HS-5 (cell line): ENCODE results near the gene IGFBP1.

ENCODE experiments used
- DNase-seq: peaks from one replicate; pipeline ENCODE4 v3.0.0-alpha.2; 2012; ENCODE audit warnings: low read depth

IGFBP1 gene

GRCh38 chr7:45881280-45881758 lies 7.0 kb upstream of the IGFBP1 start:
- DNase-seq = no peak

DNA sequence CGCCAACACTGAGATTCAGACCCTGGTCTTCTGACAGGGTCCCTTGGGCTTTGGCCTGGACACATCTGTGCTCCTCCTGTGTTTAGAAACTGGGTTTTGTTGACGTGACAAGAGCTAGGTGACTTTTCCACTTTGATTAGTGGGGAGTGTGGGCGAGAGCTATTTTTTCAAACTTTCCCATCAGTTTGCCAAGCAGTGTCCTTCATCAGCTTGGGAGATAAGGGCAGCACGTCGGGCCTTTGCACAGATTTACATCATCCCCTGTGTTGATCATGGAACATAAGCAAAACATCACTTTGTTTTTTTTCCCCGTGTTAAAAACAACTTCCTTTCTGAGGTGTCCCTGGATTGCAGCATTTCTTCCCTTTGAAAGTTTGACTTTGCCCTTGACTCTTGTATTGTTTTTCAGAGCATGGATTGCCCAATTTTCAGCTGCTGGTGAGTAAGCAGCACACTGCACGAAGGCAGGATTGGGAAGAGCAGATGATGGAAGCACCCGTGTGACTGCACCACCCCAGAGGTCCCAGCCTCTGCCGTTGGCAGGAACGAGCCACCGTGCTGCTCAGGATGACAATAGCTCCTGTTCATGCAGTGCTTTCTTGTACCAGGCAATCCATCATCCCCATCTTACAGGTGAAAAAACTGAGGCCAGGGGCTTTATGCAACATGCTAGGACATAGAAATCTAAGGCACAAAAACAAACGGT lies 6.4 kb upstream of the IGFBP1 start:
- peak; percentile 75 for DNase-seq

DNA sequence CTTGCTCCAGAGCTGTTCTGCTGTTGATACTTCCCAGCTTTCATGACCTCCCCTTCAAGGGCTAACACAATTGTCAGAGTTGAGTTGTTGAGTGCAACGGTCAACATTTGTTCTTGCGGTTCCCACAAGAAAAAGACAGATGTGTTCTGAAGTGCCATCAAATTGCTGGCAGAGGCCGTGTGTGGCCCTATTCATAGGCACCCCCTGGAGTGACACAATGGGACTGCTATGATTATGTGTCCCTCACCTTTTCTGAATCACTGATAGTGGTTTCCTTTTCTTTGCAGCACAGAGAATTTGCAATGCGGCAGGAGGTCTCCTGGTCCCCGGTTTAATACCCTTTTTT lies 5.8 kb upstream of the IGFBP1 start:
- no peak for DNase-seq

DNA sequence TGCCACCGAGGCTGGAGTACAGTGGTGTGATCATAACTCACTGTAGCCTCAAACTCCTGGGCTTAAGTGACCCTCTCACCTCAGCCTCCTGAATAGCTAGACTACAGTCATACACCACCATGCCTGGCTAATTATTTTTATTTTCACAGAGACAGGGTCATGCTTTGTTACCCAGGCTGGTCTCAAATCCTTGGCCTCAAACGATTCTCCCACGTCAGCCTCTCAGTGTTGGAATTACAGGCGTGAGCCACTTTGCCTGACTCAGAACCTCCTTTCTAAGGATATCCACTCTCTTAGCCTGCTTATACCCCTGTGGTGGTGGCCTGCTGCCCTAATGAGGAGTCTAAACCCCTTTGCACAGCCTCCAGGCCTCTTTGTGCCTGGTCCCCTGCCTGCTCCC lies 4.2 kb upstream of the IGFBP1 start:
- DNase-seq = no peak

GRCh38 chr7:45885264-45885882 lies 2.9 kb upstream of the IGFBP1 start:
- DNase-seq = peak; percentile 93

DNA sequence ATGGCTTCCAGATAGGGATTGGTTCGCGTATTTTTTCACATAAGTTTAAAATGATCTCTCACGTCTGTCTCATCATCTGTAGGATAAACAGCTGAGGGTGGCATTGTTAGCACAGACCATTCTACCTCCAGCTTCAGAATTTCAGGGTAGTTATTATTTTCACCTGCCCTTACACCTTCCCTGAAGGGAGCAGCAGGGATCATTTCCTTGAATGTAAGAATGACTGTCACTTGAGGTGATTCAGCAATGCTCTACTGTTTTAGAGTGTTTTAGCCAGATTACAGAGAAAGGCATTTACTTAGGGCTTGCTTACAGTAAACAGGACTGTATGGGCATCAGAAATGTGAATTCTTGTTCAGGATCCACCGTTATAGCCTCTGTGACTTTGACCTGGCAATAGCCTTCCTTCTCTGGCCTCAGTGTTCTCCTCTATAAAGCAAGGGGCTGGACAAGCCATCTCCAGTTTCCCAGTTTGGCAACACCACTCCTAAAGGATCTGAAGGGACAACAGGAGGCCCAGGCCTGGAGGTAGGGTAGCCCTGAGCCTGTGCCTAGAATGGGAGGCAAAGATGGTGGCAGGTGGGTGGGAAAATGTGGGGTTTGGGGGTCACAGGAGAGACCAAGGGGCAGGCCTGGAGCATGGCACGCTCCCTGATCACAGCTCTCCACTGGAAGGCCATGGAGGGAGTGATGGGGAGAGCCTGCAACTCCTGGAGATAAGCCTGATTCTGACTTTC lies 1.2 kb upstream of the IGFBP1 start:
- no peak for DNase-seq

- no peak for DNase-seq
Measured at GRCh38 chr7:45888993-45889366, 692 bp downstream of the IGFBP1 start.

- DNase-seq = no peak
Measured at GRCh38 chr7:45889367-45890067, 1.2 kb downstream of the IGFBP1 start.

GRCh38 chr7:45890125-45890901 lies 2.0 kb downstream of the IGFBP1 start:
- no peak for DNase-seq

GRCh38 chr7:45890902-45891461 lies 2.7 kb downstream of the IGFBP1 start:
- DNase-seq = peak; percentile 56

DNA sequence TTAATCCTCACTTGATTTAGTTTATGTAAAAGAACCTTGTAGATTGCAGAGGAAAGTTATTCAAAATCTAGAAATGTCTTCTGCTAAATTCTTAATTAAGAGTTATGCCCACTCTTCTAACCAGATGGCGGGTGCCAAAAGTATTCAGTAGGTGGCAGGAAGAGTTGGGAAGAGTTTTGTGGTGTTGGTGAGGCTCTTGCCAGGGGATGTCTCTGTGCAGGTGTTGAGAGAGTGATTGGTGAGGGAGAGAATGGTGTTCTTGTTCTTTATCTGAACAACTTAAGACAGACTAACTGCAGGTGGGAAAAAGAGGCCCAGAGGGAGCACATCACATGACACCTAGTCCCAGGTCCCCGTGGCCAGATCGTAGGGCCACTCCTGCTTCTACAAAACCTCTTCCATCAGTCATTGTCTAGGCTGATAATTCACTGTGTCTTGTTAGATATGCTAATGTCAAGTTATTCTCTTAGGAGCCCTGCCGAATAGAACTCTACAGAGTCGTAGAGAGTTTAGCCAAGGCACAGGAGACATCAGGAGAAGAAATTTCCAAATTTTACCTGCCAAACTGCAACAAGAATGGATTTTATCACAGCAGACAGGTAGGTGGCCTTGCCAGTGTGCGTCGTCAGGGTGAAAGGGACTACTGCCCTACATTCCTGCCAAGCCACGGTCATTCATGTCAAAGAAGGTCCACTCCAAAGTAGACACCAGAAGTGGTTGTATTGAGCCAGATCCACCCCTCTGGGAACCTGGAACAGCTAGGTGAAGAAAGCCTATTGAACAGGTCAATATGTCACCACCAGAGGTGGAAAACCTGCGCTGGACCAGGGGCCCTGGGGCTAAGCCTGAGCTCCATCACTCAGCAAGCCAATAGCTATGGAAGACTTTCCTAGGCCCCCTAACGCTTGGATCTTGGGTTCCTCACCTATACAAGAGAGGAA lies 3.4 kb downstream of the IGFBP1 start:
- DNase-seq = no peak

DNA sequence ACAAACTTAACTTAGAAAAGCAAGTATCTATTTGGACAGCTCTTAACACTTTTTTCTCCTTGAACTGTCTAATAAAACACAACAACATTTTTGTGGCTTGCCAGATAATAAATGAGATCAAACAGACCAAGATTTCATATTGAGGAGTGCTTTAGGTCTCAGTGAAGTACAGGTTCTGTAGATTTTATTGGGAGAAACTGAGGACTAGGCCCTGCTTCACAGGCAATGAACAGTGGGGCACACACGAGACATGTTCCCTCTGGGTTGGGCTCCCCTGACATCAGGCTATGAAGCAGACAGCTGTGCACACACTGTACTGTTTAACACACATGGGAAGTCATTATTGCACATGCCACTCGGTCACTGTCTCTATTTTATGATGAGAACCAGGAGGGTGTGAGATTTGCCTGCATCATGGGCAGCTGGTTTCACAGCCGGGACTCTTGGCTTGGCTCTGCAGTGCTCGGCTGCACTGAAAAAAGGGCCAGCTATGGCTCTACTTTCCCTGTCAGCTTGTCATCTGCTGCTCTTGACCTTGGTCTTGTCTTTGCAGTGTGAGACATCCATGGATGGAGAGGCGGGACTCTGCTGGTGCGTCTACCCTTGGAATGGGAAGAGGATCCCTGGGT lies 4.2 kb downstream of the IGFBP1 start:
- no peak for DNase-seq

DNA sequence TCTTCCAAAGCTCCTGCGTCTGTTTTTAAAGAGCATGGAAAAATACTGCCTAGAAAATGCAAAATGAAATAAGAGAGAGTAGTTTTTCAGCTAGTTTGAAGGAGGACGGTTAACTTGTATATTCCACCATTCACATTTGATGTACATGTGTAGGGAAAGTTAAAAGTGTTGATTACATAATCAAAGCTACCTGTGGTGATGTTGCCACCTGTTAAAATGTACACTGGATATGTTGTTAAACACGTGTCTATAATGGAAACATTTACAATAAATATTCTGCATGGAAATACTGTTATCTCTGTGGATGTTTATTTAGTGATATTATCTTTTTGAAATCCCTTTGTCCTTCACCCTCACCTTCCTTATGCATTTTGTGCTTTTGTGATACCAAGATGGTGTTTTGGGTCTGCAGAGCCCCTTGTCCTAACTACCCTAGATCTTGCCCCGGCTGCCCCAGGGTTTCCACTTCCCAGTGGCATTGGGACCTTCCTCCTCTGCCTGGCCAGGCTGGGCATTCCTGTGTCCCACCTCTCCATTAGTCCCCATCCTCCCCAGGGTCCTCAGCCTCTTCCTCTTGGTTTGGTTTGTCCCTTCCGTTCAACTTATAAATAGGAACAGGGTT lies 5.2 kb downstream of the IGFBP1 start:
- DNase-seq = no peak

DNA sequence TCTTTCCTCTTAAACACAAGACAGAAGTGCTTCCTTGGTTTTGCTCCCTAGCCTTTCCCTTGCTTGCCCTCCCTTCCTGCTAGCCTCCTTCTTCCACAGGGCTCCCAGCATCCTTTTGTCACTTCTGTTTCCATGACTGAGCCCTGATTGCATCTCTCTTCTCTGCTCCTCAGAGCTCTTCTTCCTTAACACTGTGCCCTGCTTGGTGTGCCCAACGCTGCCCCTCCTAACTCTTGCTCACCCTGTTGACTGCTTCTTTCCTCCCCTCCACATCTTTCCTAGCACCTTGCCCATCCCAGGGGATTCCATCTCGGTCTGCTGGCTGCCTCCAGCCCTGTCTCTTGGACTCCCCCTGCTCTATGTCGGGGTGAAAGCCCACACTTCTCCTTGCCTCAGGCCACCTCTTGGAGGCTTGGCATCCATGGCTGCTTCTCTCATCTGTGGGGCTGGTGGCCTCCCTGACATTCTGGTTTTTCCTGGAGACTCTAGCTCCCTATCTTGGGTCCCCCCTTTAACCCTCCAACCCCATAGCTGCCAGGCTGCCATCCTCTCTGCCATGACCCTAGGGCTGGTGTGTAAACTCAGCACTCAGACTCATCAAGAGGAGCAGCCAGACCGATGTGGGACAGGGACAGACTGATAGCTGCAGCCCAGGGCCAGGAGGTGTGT lies 5.8 kb downstream of the IGFBP1 start:
- DNase-seq = no peak

GRCh38 chr7:45894665-45895062 lies 6.4 kb downstream of the IGFBP1 start:
- no peak for DNase-seq

DNA sequence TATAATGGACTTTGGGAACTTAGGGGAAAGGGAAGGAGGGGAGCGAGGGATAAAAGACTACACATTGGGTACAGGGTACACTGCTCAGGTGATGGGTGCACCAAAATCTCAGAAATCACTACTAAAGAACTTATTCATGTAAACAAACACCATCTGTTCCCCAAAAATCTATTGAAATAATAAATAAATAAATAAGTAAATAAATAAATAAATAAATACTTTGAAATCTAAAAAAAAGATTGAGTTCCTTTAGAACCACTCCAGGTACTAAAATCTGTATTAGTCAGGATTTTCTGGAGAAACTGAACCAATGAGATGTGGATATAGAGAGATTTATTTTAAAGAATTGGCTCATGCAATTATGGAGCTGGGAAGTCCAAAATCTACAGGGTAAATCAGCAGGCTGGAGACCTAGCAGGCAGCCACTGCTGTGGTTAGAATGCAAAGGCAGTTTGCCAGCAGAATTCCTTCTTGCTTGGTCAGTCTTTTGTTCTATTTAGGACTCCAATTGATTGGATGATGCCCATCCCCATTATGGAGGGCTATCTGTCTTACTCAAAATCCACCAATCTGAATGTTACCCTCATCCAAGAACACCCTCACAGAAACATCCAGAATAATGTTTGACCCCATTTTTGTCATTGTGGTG lies 8.9 kb downstream of the IGFBP1 start:
- peak; percentile 77 for DNase-seq

- DNase-seq = no peak
Measured at GRCh38 chr7:45898222-45898621, 9.9 kb downstream of the IGFBP1 start.

DNA sequence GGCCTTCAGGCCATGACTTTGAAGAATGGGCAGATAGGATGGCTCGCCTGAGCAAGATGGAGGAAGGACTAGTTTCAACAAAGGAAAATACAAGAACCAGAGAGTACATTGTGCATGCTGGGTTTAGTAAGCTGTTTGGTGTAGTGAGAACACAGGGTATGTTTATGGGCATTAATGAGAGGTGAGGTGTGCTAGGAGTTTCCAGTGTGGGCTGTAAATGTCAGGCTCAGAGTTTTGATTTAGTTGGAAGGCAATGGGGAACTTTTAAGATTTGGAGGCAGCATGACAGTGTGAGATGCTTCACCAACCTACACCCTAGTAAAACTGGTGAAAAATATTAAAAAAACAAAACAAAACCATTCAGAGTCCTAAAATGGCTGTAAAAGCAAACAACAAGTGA lies 13.3 kb downstream of the IGFBP1 start:
- no peak for DNase-seq
